Measurements from ENCODE around the gene OAF. TPM values are rescaled to one million over a fixed set of nuclear protein-coding genes. Genes with fewer than 3 reads are reported as not detected.
A peak's percentile ranks its signal among the peaks of the same experiment; 100 is the strongest.

The OAF gene
- 97.1 and 126 TPM in 2 replicates for total RNA-seq (2014; rRNA removed)
- Bru-seq, nascent RNA, result percentile 74 among the genes with signal in this experiment
- BruChase-seq, experiment 1, labeled RNA remaining after a 6-hour chase, result percentile 69 among the genes with signal in this experiment
- BruChase-seq, experiment 2, labeled RNA remaining after a 2-hour chase, result percentile 67 among the genes with signal in this experiment
- long read RNA-seq, transcript OAF-201 (4 exons, 2,525 nt), result major isoform, 97 of 117 reads
- long read RNA-seq, partial matches to known transcripts, result 2 of 117 reads
- long read RNA-seq, other reads (novel, unspliced or antisense), result 17 of 117 reads

DNA sequence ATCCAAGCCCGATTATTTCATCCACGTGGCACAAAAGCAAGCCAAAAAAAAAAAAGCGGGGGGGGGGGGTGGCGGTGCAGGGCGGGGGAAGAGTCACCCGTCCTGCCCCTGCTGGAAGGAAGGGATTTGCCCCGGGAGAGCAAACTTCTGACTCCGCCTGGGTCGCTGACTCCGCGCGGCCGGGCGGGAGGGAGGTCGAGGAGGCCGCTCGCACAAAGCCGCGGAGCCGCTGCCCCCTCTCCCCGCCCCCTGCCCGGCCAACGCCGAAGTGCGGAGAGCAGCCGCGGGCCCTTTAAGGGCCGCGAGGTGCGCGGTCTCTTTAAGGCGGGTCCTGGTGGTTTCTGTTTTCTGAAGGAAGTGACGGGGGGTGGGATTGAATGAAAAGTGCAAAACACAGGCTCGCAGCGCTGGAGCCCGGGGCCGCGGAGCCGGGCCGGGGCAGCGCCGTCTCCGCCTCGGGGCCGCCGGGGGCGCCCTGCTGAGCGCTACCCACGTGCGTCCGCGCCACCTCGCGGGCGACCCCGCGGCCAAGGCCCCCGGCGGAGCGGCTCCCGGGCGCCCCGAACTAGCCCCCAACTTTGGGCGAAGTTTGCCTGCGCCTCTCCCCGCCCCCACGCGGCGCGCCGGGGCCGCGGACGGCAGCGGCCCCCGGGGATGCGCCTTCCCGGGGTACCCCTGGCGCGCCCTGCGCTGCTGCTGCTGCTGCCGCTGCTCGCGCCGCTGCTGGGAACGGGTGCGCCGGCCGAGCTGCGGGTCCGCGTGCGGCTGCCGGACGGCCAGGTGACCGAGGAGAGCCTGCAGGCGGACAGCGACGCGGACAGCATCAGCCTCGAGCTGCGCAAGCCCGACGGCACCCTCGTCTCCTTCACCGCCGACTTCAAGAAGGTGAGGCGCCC, at the start of gene OAF:
Gene OAF (plus strand): TSS at position 407 of the 896 bp plus-strand sequence. CDS start 248 bp downstream, at position 655.
- H3K36me3 ChIP-seq (ENCODE audit: low read depth, low read length), result peaks cover 10% of the 10 kb centered on the region
- H3K27ac ChIP-seq (ENCODE audit: low read length), result peak within 1 kb of the TSS; percentile 78
- POLR2A ChIA-PET (ENCODE audit: unreplicated experiment), result no interaction called here
- CTCF ChIA-PET, result no interaction called here
- peaks cover 37% of the 10 kb centered on the region for H3K79me2 ChIP-seq (ENCODE audit: low read length)
- DNase-seq (peak; percentile 89), ATAC-seq (peak; percentile 69)
- H3K27me3 ChIP-seq (ENCODE audit: low read length), result no peaks in the 10 kb centered on the region
- H4K20me1 ChIP-seq (ENCODE audit: low read length), result peaks cover 23% of the 10 kb centered on the region; the same call in 1 of the 2 replicates
- peak within 1 kb of the TSS; percentile 76 for H3K9ac ChIP-seq (ENCODE audit: low read length)
- intact Hi-C loops (cut with micrococcal nuclease), result loop anchor here (1.0 to 5.0 kb wide), 3 partner anchors 39 to 92 kb away; no protein-coding TSS in a partner anchor
- no peaks in the 10 kb centered on the region for H3F3A ChIP-seq (ENCODE audit: low read length, unreplicated experiment)
- peaks cover 59% of the 10 kb centered on the region for H3K4me1 ChIP-seq (ENCODE audit: insufficient read depth, low read length)
- no TSS peak for BruUV-seq (replicated peaks)
- TF ChIP-seq, protein P1, sequence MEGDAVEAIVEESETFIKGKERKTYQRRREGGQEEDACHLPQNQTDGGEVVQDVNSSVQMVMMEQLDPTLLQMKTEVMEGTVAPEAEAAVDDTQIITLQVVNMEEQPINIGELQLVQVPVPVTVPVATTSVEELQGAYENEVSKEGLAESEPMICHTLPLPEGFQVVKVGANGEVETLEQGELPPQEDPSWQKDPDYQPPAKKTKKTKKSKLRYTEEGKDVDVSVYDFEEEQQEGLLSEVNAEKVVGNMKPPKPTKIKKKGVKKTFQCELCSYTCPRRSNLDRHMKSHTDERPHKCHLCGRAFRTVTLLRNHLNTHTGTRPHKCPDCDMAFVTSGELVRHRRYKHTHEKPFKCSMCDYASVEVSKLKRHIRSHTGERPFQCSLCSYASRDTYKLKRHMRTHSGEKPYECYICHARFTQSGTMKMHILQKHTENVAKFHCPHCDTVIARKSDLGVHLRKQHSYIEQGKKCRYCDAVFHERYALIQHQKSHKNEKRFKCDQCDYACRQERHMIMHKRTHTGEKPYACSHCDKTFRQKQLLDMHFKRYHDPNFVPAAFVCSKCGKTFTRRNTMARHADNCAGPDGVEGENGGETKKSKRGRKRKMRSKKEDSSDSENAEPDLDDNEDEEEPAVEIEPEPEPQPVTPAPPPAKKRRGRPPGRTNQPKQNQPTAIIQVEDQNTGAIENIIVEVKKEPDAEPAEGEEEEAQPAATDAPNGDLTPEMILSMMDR (conservative IDR thresholded peaks at IDR 0.05; ENCODE audit: low read depth, low read length), result peak; percentile 11; the same call in 1 of the 2 replicates
- TF ChIP-seq EZH2phosphoT487 (IDR thresholded peaks at IDR 0.05; ENCODE audit: borderline replicate concordance, low read length), result no peak
- peak within 1 kb of the TSS; percentile 91 for H2AFZ ChIP-seq (ENCODE audit: low read length)
- peak within 1 kb of the TSS; percentile 91 for H3K4me2 ChIP-seq (ENCODE audit: low read length)
- H3K9me3 ChIP-seq (ENCODE audit: low read length), result no peaks in the 10 kb centered on the region
- H3K4me3 ChIP-seq (ENCODE audit: low read length), result peak within 1 kb of the TSS; percentile 77
- H3K9me2 ChIP-seq (replicated peaks; ENCODE audit: low read length), result no peaks in the 10 kb centered on the region

DNA sequence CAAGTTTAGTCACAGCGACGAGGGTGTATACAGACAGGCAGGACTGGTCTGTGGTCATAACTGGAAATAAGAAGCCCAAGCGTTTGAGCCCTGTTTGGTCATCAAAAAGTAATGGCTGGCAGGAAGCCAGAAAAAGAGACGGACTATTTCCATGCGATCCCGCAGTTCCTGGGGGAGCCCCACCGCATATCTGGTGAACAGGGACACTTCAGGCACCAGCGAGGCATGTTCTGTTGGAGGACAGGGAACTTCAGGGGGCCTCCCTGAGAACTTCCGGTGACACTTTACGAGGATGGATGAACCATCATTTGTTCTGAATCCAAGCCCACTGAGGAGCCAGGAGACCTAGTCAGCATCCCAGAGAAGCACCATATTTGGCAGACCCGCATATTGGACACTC, 43.2 kb upstream of the OAF start:
- H3K4me2 ChIP-seq (ENCODE audit: low read length), result no peak overlapping the region
- no peak overlapping the region for H2AFZ ChIP-seq (ENCODE audit: low read length)
- H3K36me3 ChIP-seq (ENCODE audit: low read depth, low read length), result no peaks in the 10 kb centered on the region
- no peak for TF ChIP-seq EZH2phosphoT487 (IDR thresholded peaks at IDR 0.05; ENCODE audit: borderline replicate concordance, low read length)
- TF ChIP-seq, protein P1 (conservative IDR thresholded peaks at IDR 0.05; ENCODE audit: low read depth, low read length), result no peak
- no peak for TF ChIP-seq EZH2 (IDR thresholded peaks at IDR 0.05; ENCODE audit: low read length, unreplicated experiment)
- POLR2A ChIA-PET (ENCODE audit: unreplicated experiment), result no interaction called here
- BruUV-seq (replicated peaks), result no TSS peak
- H3K27ac ChIP-seq (ENCODE audit: low read length), result no peak overlapping the region
- no peak overlapping the region for H3K9ac ChIP-seq (ENCODE audit: low read length)
- no peaks in the 10 kb centered on the region for H4K20me1 ChIP-seq (ENCODE audit: low read length)
- no peak overlapping the region for H3K4me3 ChIP-seq (ENCODE audit: low read length)
- no peaks in the 10 kb centered on the region for H3K9me2 ChIP-seq (replicated peaks; ENCODE audit: low read length)
- no peaks in the 10 kb centered on the region for H3K79me2 ChIP-seq (ENCODE audit: low read length)
- CTCF ChIA-PET, result interaction anchor here (0.6 kb wide), 1 partner anchor 534 kb away, joined by 3 read pairs; no protein-coding TSS in a partner anchor
- H3K9me3 ChIP-seq (ENCODE audit: low read length), result no peaks in the 10 kb centered on the region
- peaks cover 8% of the 10 kb centered on the region for H3K4me1 ChIP-seq (ENCODE audit: insufficient read depth, low read length)
- H3K27me3 ChIP-seq (ENCODE audit: low read length), result 0 out of 2 replicates have a peak, but pooled peaks cover 4% of the 10 kb centered on the region
- intact Hi-C loops (cut with micrococcal nuclease), result no loop called here
- ATAC-seq (no peak), DNase-seq (no peak)
- no peaks in the 10 kb centered on the region for H3F3A ChIP-seq (ENCODE audit: low read length, unreplicated experiment)
